Liver (tissue), 3 donors: ENCODE measurements around the gene EPB41L4B.

Experiments used
- TF ChIP-seq, protein P1 (sequence below): fragments of 150-350 bp; IDR thresholded peaks from 2 replicates; pipeline ENCODE4 v1.5.1; 2017; ENCODE audit warnings: improper control_type of control experiment, low read depth, low read length; ENCODE audit not compliant: missing input control
- TF ChIP-seq, protein P2 (sequence below): IDR thresholded peaks from 2 replicates; pipeline ENCODE4 v1.6.1; 2016; ENCODE audit warnings: antibody characterized with exemption
- donor health status: healthy.
- donor health status: healthy.

DNA sequence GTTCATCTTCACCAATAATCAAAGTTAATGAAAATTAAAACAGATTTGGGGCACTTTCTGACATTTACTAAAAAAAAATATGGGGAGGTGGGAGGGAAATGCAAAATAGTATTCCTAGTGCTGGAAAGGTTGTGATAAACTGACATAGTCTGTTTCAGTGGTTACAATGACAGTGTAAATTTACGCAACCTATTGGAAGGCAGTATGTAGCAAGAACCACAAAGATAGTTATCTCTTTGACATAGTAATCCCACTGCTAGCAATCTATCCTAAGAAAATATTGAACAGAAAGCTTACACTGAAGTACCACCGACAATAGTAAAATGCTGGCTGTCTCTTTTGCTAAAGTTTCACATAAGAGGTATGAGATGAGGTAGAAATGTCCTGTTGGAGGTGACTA, 15.1 kb upstream of the EPB41L4B start:
- TF ChIP-seq, protein P1, sequence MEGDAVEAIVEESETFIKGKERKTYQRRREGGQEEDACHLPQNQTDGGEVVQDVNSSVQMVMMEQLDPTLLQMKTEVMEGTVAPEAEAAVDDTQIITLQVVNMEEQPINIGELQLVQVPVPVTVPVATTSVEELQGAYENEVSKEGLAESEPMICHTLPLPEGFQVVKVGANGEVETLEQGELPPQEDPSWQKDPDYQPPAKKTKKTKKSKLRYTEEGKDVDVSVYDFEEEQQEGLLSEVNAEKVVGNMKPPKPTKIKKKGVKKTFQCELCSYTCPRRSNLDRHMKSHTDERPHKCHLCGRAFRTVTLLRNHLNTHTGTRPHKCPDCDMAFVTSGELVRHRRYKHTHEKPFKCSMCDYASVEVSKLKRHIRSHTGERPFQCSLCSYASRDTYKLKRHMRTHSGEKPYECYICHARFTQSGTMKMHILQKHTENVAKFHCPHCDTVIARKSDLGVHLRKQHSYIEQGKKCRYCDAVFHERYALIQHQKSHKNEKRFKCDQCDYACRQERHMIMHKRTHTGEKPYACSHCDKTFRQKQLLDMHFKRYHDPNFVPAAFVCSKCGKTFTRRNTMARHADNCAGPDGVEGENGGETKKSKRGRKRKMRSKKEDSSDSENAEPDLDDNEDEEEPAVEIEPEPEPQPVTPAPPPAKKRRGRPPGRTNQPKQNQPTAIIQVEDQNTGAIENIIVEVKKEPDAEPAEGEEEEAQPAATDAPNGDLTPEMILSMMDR = no peak
- TF ChIP-seq, protein P2, sequence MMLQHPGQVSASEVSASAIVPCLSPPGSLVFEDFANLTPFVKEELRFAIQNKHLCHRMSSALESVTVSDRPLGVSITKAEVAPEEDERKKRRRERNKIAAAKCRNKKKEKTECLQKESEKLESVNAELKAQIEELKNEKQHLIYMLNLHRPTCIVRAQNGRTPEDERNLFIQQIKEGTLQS = no peak
